22Rv1 (cell line): Measurements from ENCODE around the gene CRYGN.

Source experiments
- H3K27ac ChIP-seq: fragments of 450-650 bp; 2 replicates; pipeline ENCODE4 v1.5.1; 2017
- ZFX ChIP-seq: fragments of 450-650 bp; IDR thresholded peaks from 2 replicates; pipeline ENCODE4 v1.6.1; 2017; ENCODE audit warnings: antibody characterized with exemption, borderline replicate concordance
- TF ChIP-seq, protein P1 (sequence below): fragments of 450-650 bp; IDR thresholded peaks from 2 replicates; pipeline ENCODE4 v1.5.1; 2017; ENCODE audit warnings: mild to moderate bottlenecking

Gene CRYGN

DNA sequence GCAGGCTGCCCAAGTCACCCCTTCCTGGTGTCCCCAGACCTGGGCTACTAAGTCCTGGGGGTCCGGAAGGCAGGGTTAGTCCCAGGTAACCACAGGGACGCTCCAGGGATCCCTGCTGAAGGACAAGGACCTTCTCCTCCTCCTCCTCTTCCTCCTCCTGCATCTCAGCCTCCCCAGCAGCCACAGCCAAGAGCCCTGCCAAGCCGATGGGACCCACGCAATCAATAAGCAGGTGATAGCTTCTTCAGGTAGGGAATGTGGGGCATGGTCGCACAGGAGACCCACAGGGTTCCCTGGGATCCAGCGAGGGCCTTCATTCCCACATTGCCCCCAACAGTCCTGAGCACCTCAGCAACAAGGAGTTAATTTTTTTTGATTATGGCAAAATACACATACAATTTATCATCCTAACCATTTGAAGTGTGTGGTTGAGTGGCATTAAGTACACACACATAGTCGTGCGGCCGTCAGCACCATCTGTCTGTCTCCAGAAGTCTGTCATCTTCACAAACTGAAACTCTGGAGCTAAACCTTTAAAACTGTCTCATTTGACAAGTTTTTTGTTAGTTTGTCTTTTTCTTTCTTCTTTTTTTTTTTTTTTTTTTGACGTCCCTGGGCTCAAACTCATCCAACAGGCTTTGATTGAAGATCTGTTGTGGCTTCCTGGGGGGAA, 12.1 kb downstream of the CRYGN start:
- TF ChIP-seq ZFX = no peak
- TF ChIP-seq, protein P1, sequence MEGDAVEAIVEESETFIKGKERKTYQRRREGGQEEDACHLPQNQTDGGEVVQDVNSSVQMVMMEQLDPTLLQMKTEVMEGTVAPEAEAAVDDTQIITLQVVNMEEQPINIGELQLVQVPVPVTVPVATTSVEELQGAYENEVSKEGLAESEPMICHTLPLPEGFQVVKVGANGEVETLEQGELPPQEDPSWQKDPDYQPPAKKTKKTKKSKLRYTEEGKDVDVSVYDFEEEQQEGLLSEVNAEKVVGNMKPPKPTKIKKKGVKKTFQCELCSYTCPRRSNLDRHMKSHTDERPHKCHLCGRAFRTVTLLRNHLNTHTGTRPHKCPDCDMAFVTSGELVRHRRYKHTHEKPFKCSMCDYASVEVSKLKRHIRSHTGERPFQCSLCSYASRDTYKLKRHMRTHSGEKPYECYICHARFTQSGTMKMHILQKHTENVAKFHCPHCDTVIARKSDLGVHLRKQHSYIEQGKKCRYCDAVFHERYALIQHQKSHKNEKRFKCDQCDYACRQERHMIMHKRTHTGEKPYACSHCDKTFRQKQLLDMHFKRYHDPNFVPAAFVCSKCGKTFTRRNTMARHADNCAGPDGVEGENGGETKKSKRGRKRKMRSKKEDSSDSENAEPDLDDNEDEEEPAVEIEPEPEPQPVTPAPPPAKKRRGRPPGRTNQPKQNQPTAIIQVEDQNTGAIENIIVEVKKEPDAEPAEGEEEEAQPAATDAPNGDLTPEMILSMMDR = no peak
- H3K27ac ChIP-seq = no peak overlapping the region

DNA sequence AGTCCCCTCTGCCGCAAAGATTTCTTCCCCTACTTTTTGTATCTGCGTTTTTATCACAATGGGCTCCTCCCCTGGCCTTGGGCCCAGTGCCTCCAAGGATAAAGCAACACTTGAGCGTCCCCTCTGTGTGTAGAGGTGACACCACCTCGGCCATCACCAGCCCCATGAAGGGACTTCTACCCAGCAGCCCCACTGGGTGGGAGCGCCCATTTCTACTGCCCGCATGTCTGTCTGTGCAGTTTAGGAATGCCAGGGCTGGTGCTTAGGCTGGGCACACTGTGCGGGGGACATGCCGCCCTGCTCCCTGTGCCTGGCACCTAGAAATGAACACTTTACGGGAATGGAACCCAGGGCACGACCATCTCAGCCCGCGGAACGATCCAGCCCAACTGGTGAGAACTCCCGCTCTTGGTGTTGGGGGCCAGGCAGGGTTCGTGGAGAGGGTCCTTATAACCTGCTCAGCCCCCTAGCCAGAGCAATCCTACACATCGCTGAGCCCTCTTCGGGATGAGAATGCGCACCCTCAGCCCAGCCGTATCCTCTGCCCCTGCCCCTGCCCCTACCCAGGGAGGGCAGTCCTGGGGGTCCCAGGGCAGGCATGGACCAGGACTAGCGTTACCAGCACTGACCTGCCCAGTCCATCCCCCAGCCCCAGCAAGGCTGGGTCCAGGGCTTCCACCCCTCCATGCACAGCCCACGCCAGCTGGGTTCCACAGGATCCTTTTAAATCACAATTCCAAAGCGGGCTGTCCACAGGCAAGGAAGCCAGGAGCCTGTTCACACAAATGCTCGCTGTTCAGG, 12.8 kb downstream of the CRYGN start:
- TF ChIP-seq, protein P1 = no peak
- TF ChIP-seq ZFX = no peak
- H3K27ac ChIP-seq = no peak overlapping the region

DNA sequence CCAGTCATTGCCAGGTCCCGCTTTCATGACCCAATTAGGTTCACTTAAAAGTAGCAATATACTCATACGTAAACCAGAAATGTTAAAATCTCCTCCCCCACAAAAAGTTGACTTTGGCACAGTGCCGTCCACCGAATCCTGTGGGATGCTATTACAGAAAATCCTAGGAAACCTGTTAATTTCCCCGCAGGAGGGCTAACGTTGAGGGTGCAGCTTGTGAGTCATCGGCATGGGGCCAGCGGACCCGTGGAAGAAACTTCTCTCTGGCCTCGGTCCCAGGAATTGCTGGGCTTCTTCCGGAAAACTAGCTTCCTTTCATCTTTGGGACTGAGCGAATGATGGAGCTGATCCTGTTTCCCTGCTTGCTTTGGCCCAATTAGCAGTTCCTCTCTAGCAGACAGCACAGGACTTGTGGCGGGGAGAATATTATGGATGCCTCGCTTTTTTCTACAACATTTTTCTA, 13.5 kb downstream of the CRYGN start:
- no peak overlapping the region for H3K27ac ChIP-seq
- TF ChIP-seq, protein P1 = no peak

DNA sequence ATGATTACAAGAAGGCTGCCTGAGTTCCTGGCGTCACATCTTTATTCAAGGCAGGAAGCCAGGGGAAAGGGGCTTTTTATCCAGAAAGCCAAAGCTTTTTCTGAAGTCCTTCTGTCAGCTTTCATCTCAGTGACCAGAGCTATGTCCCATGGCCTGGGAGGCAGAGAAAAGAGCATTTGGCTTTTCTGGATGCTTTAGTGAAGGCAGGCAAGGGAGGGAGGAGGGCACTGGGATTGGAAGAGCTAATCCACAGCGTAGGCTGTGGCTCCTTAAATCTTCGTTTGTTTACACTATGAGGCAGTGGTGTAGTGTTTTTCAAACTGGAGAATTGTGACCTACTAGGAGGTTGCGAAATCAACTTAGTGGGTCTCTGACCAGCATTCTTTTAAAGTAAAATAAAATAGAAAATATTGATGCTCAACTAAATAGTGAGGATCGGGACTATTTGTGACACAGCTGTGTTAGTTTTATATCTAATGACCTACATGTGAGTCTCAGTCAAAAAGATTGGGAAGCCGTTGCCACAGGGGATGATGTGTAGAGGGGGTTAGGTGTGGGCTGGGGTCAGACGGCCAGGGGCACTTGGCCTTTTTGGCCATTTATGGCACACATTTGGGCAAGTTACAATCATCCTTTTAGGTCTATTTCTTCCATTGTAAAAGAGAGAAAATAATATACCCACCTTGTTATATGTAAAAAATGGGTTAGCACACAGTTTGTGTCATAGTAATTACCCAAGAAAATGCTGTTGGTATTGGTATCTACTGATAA, 14.1 kb downstream of the CRYGN start:
- TF ChIP-seq ZFX = no peak
- TF ChIP-seq, protein P1 = no peak
- H3K27ac ChIP-seq = no peak overlapping the region

DNA sequence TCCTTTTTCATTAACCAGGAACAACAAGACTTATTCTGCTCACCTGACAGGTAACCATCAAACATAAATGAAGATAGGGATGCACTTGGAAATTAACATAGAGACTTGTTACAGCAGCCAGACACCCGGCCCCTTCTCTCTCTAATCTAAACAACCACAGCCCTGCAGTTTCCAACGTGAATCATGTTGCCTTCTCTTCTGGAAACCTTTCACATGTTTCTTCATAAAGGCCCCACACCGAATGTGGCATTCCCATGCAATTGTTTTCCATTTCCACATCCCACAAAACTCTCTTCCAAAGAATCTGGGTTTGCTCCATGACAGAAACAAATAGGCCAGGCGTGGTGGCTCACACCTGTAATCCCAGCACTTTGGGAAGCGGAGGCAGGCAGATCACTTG, 15.1 kb downstream of the CRYGN start:
- H3K27ac ChIP-seq = no peak overlapping the region
- TF ChIP-seq, protein P1 = no peak
- no peak for TF ChIP-seq ZFX

DNA sequence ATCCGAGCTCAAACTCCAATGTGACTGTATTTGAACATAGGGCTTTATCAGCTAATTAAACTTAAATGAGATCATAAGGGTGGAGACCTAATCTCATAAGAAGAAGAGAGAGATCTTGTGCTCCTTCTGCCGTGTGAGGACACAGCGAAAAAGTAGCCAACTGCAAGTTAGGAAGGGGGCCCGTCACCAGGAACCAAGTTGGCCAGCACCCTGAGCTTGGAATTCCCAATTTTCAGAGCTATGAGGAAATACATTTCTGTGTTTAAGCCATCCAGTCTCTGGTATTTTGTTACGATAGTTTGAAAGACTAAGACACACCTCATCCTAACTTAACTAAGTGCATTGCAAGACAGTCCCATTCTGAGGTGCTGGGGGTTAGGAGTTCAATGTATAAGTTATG, 16.0 kb downstream of the CRYGN start:
- no peak for TF ChIP-seq ZFX
- TF ChIP-seq, protein P1 = no peak
- H3K27ac ChIP-seq = no peak overlapping the region
